Kidney capillary endothelial cell (primary cell): ENCODE measurements around the gene NKD1.
A peak's percentile ranks its signal among the peaks of the same experiment; 100 is the strongest.

ENCODE experiments used
- DNase-seq: peaks from one replicate; pipeline ENCODE4 v3.0.0-alpha.2; 2018; ENCODE audit warnings: low spot score

NKD1 gene

GRCh38 chr16:50652836-50653425, 104.7 kb downstream of the NKD1 start:
- DNase-seq, result no peak

- DNase-seq, result no peak
Observed at GRCh38 chr16:50653633-50654519, 105.7 kb downstream of the NKD1 start.

DNA sequence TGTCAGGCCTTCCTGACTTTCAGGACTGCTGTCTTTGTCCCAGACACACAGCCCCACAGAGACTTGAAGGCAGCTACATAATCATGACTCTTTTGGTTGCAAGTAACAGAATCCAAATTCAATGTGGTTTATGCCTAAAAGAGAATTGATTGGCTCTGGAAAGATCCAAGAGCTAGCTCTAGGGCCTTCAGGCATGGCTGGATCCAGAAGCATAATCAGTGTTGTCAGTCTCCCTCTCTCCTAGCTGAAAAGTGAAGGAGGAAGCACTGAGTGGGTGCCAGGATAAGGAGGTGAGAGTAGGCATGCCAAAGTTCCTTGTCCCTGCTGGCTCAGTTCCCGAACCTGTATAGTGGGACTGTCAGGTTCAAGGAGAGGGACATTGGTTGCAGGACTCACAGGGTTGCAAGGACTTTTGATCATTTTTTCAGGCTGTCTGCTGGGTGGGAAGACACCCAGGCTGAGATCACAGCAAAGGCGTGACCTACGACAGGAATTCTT, 107.4 kb downstream of the NKD1 start:
- no peak for DNase-seq

DNA sequence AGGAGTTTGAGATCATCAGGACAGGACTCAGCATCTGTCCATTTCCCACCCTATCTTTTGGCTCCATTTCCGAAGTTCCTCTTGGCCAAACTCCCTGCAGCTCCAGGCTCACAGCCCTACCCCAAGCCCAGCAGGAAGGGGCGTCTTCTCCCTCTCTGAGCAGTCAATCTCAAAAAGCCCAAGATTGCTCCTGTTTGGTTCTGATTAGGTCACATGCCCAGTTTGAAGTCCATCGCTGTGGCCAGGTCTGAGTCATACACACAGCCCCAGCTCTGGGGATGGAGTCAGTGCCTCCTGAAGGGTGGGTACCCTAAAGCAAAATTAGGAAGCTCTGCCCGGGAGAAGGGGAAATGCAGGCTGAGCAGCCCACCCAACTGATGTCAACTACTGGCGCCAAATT, 109.0 kb downstream of the NKD1 start:
- no peak for DNase-seq

GRCh38 chr16:50659806-50660205, 111.6 kb downstream of the NKD1 start:
- DNase-seq, result no peak

- DNase-seq, result no peak
Observed at GRCh38 chr16:50662306-50662940, 114.2 kb downstream of the NKD1 start.

GRCh38 chr16:50664270-50664669, 116.1 kb downstream of the NKD1 start:
- DNase-seq, result no peak

DNA sequence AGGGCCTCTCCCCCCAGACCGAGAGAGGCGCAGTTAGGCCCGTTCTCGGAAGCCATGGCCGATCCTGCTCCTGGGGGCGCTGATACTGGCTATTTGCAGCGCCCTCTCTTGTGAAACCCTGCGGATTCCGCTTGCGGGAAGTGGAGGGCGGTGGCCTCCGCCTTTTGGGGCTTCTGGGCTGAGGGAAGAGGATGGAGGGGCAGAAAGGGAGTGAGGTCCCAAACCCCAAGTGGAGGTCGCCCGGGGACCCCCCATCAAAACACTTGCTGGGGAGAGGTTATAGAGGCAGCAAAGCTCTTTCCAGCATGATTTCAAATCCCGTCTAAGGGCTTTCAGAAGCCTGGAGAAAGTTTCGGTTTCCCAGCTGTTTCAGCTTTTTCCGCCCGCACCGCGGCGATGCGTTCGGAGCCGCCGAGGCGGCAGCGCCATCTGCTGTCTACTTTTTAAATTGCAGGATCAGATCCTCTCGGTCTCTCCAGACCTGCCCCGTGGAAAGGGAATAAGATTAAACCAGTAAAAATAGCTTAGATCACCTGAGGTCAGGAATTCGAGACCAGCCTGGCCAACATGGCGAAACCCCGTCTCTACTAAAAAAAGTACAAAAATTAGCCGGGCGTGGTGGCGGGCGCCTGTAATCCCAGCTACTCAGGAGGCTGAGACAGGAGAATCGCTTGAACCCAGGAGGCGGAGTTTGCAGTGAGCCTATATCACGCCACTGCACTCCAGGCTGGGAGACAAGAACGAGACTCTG, 117.1 kb downstream of the NKD1 start:
- peak; percentile 76 for DNase-seq

DNA sequence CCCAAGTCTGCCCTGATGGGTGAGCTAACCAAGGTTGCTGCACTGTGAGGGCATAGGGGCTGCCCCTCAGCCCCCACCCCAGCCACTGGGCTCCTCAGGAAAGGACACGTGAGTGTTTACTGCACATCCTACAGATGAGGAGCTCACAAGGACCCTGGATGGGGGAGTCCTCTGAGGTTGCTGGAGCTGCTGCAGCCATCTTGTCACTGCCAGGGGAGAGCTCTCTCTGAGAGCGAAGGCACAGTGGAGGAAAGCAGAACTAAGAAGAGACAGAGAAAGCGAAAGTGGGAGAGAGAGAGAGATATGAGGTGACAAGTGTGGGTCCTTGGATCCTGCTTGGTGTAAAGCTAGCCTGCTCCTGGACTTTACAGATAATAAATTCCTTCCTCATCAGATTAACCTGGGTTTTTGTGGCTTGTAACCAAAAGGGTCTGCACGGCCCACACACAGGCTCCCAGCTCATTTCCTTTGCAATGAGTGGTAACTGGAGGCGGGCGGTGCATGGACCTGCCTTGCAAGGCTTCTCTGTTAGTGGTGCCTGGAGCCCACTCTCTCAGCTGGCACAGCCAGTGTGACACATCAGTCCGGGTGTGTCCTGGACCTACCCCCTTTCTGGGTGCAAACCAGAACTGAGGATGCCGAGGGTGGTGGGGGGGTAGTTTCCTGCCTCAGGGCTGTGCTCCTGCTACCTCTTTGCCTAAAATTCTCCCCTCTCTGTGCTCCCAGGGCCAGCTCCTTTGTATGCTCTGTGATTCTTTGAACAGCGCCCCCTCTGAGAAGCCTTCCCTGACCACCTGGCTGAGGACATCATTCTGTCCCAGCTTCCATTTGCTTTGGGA, 118.7 kb downstream of the NKD1 start:
- no peak for DNase-seq

- DNase-seq, result no peak
Observed at GRCh38 chr16:50667497-50668367, 119.5 kb downstream of the NKD1 start.

GRCh38 chr16:50668368-50669008, 120.3 kb downstream of the NKD1 start:
- no peak for DNase-seq

DNA sequence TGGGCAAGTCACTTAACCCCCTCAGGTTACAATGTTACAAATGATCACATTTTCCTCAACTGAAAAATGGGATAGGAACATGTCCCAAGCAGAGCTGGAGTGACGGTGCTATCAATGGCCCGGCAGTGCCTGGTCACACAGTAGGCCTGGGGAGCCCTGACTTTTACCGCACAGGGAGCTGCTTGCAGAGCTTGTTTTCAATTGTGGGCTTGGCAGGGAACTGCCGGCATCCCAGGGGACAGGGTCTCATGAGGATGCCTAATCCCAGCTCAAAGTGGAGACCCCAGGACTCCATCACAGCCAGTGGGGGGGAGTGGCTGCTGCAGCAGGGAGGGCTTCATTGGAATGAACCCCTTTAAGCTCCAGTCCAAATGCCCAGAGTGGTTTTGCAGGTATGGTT, 121.5 kb downstream of the NKD1 start:
- DNase-seq, result no peak

- no peak for DNase-seq
Observed at GRCh38 chr16:50670476-50670875, 122.3 kb downstream of the NKD1 start.

DNA sequence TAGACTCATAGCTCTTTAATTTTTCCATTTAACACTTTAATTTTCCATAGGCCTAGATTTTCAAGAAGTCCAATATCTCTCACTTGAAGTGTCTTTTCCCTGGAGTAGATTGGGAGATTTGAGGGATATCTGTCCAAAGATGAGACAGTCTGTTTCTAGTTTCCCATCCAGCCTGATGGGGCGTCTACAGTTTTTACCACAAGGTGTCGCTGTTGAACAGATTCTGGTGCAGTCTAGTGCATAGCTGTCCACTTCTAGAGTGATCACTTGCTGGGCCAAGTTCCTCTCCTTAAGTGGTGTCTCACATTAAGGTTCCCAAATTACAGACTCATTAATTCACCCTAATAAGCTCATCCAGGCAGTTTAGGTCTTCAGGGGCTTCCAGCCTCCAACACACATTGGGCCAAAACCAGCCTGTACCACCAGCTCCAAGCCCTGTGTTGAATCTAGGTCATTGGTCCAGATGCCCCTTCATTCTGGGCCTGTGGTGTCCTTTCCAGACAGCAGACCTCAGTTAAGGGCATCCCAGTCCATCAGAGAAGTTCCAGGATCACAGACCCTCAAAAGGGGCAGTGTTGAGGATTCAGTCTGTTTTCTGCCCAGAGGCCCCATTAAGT, 123.6 kb downstream of the NKD1 start:
- no peak for DNase-seq

DNA sequence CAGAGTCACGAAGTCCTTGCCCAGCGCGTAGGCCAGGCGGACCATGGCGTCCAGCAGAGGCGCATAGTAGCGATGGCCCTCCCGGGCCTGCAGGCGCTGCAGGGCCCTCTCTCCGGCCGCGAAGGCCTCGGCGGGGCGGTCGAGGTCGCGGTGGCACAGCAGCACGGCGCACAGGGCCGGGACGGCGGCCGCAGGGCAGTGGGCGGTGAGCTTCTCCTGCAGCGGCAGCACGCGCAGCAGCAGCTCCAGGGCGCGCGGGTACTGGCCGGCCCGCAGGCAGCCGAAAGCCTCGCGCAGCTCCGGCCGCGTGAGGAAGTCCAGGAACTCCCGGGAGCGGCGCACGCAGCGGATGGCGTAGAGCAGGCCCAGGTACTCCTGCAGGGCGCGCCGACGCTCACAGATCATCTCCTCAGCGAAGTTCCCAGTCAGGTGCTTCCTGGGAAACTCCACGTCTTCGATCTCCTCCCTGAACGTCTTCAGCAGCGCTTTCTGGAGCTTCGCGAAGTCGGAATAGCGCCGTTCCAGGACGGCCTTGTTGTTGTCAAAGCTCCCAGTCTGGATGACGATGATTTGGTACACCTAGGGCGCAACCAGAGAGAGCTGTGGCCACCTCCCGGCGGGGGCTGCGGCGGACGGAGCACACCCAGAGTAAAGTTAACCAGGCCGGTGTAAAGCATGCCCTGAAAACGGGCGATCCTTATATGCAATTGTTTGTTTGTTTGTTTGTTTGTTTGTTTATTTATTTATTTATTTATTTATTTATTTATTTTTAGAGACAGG, 125.5 kb downstream of the NKD1 start:
- no peak for DNase-seq

GRCh38 chr16:50674831-50675230, 126.6 kb downstream of the NKD1 start:
- DNase-seq, result no peak

DNA sequence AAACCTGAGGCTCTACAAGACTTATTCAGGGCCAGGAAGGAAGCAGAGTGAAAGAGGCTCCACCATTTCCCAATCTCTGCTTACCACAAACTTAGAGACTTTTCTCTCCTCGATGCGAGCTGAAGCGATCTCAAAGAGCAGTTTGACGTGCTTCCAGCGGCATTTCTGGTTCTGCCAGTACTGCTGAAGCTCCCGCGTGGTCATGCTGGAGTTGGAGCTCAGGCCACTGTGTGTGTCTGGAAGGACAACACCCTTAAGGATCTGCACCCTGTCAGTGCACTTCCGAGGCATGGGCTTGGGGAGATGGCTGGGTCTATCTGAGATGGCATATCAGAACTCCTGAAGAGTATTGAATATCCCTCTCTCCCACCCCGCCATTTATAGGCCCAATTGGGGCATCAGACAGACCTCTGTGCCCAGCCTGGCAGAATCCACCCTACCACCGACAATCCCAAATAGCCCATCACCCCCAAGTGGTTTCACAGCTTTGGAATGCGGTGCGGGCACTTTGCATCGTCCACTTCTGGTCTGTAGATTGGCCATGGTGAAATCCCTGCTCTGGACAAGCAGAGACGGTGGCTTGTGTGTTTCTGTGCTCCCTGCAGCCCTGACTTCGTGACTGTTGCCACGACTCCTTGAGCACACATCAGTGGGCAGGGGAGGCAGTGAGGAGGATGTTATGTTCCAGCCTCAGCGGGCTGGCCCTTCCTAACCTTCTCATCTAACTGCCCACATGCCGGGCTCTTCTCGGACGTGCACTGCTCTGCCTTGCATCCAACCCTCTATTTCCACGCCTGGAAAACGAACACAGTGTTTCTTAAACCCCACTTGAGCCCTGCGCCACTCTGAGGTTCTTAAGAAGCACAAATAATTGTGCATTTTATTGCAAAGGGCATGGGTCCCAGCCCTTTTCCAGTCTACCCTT, 127.8 kb downstream of the NKD1 start:
- no peak for DNase-seq
